ENCODE data around the gene ABLIM1. TPM values are rescaled to one million over a fixed set of nuclear protein-coding genes. Genes with fewer than 3 reads are reported as not detected.

The ABLIM1 gene
- total and polyA plus RNA-seq, 2 experiments from 2014 or later = 21.9 to 45.1 TPM

GRCh38 chr10:114402871-114403540, 255.1 kb downstream of the ABLIM1 start (continued):
- TF ChIP-seq CTCF (conservative IDR thresholded peaks at IDR 0.05; ENCODE audit: low read depth in 2 of 2) = no peak
- no peak for TF ChIP-seq ETS1 (IDR thresholded peaks at IDR 0.05)
- no peak for TF ChIP-seq POLR2AphosphoS5 (IDR thresholded peaks at IDR 0.05; ENCODE audit: low read depth)

GRCh38 chr10:114402233-114402632, 255.8 kb downstream of the ABLIM1 start:
- H3K9me2 ChIP-seq (ENCODE audit: insufficient read depth) = no peaks in the 10 kb centered on the region
- Mint-ChIP-seq H3K4me1 (peaks cover 29% of the 10 kb centered on the region), H3K4me3 (peak overlapping the region; percentile 84; the same call in 2 of the 3 replicates), H3K36me3 (ENCODE audit: low read depth) (no peaks in the 10 kb centered on the region; the same call in 2 of the 3 replicates), H3K27me3 (ENCODE audit: insufficient read depth, low read depth, poor library complexity) (peaks cover 34% of the 10 kb centered on the region), H3K27ac (no peak overlapping the region), H3K9me3 (no peaks in the 10 kb centered on the region; the same call in 2 of the 3 replicates)
- H3K4me3 ChIP-seq = no peak overlapping the region; the same call in 1 of the 2 replicates
- no peak overlapping the region for H2AFZ ChIP-seq
- ATAC-seq = no peak
- DNase-seq (ENCODE audit: low spot score) = no peak
- no peaks in the 10 kb centered on the region for H4K20me1 ChIP-seq (replicated peaks; ENCODE audit: insufficient read depth)
- peak overlapping the region; percentile 91 for H3K4me2 ChIP-seq
- no peaks in the 10 kb centered on the region for H3F3A ChIP-seq (replicated peaks; ENCODE audit: low read depth)
- H3K36me3 ChIP-seq (ENCODE audit: insufficient read depth) = no peaks in the 10 kb centered on the region
- H3K27me3 ChIP-seq (ENCODE audit: insufficient read depth) = peaks cover 52% of the 10 kb centered on the region
- H3K79me2 ChIP-seq (replicated peaks; ENCODE audit: insufficient read depth) = no peaks in the 10 kb centered on the region
- H3K27ac ChIP-seq (ENCODE audit: low read depth) = no peak overlapping the region
- H3K4me1 ChIP-seq (ENCODE audit: insufficient read depth) = peaks cover 22% of the 10 kb centered on the region
- TF ChIP-seq ZNF114 (CRISPR knock-in tag; IDR thresholded peaks at IDR 0.05) (no peak), EZH2 (IDR thresholded peaks at IDR 0.05; ENCODE audit: low read depth, unreplicated experiment) (no peak), CTCF (conservative IDR thresholded peaks at IDR 0.05; ENCODE audit: low read depth in 2 of 2) (no peak), ZNF462 (CRISPR knock-in tag; IDR thresholded peaks at IDR 0.05) (no peak), STAT1 (IDR thresholded peaks at IDR 0.05; ENCODE audit: unreplicated experiment) (no peak), NANOG (IDR thresholded peaks at IDR 0.05; ENCODE audit: borderline replicate concordance) (no peak), POLR2AphosphoS5 (IDR thresholded peaks at IDR 0.05; ENCODE audit: low read depth) (no peak), CREB1 (CRISPR knock-in tag; IDR thresholded peaks at IDR 0.05; ENCODE audit: low read depth) (no peak), ZNF331 (CRISPR knock-in tag; IDR thresholded peaks at IDR 0.05; ENCODE audit: low read depth) (no peak), JUNB (IDR thresholded peaks at IDR 0.05; ENCODE audit: unreplicated experiment) (no peak), ETS1 (IDR thresholded peaks at IDR 0.05) (no peak)
